SK-N-MC (cell line): ENCODE results near the gene FLRT1.

Experiments
- DNase-seq: peaks from one replicate; pipeline ENCODE4 v3.0.0-alpha.2; 2011; ENCODE audit warnings: low read depth, low spot score
- H3K27ac ChIP-seq: fragments of 200-600 bp; sonication (generic); 2 replicates; pipeline ENCODE4 v1.5.1; 2016; ENCODE audit warnings: mixed run types
- H3K36me3 ChIP-seq: fragments of 200-600 bp; sonication (generic); 2 replicates; pipeline ENCODE4 v1.6.1; 2017; ENCODE audit warnings: antibody characterized with exemption, low read length, mixed read lengths; ENCODE audit not compliant: insufficient read depth
- H3K4me3 ChIP-seq: fragments of 200-600 bp; sonication (generic); 2 replicates; pipeline ENCODE4 v1.5.1; 2016
- H3K9ac ChIP-seq: fragments of 200-600 bp; sonication (generic); 2 replicates; pipeline ENCODE4 v1.8.0; 2017; ENCODE audit warnings: mixed run types, mixed read lengths; ENCODE audit not compliant: insufficient read length
- H3K9me3 ChIP-seq: fragments of 200-600 bp; sonication (generic); 2 replicates; pipeline ENCODE4 v1.6.1; 2017; ENCODE audit warnings: low read depth, mild to moderate bottlenecking, antibody characterized with exemption, low read length, moderate library complexity, mixed read lengths
- EZH2 ChIP-seq: fragments of 200-600 bp; sonication (generic); IDR thresholded peaks from one replicate; pipeline ENCODE4 v1.6.1; 2017; ENCODE audit warnings: antibody characterized with exemption
- FOXP2 ChIP-seq: optimal IDR thresholded peaks from 2 replicates; pipeline ENCODE3; 2011; ENCODE audit warnings: mild to moderate bottlenecking, moderate library complexity; ENCODE audit not compliant: insufficient read depth; ENCODE audit errors: extremely low read length, control extremely low read depth
- POLR2AphosphoS5 ChIP-seq: IDR thresholded peaks from 2 replicates; pipeline ENCODE4 v1.6.1; 2012; ENCODE audit warnings: mild to moderate bottlenecking, low read depth, low read length, borderline replicate concordance

Gene FLRT1

DNA sequence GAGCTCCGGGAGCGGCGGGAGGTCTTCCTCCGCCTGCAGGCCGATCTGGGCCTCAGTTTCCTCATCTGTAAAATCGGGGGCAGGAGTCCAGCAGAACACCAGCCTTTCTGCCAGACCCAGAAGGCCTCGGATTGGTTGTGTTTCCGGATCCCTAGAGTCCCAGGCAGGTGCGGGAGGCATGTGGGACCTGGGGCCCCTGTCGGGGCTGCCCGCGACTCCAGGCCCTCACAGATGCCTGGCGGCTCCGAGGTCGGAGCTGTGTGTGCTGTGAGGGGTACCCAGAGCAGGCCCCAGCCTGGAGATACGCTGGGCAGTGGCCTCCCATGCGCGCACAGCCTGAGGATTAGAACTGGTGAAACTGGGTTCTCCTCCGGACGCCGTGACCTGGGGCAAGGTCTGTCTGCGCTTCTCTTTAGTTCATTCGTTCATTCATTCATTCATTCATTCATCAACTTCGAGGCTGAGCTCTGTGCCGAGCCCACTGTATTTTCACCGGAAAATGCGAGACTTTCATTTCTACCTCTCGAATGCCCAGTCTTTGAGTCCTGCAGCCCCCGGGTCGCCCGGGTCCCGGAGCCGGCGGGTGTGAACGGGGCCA is 24.6 kb downstream of the FLRT1 start:
- Histone ChIP-seq H3K36me3 (no peaks in the 10 kb centered on the region), H3K27ac (no peak overlapping the region), H3K9me3 (no peaks in the 10 kb centered on the region), H3K4me3 (peak overlapping the region; percentile 79), H3K9ac (no peak overlapping the region)
- TF ChIP-seq FOXP2 (no peak), EZH2 (no peak), POLR2AphosphoS5 (no peak)
- no peak for DNase-seq

DNA sequence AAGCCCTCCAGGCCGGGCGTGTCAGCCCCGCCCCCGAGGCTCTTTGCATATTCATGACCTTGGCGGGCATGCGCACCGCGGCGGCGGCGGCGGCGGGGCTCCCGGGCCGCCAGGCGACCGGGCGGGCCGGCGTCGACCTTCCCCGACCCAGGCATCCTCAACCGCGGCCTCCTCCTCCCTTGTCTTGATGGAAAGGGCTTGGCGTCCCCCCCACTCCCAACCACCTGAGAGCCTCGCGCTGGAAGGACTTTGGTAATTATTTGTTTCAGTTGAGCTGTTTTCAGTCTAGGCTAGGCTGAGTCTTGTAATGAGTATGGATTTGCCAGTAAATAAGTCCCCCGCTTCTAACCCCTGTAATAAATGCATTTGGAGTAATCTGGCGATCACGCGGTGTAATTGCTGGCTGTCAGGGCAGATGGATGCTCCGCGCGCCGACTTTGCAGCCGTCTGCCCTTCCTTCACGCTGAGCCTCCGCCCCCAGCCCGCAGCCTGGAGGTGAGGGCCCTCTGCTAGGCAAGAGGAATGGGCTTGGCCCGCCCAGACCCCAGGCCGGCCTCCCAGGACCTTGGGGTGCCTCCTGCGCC is 25.2 kb downstream of the FLRT1 start:
- Histone ChIP-seq H3K36me3 (no peaks in the 10 kb centered on the region), H3K9ac (peak overlapping the region; percentile 67), H3K27ac (0 out of 2 replicates have a peak overlapping the region, but pooled peaks have one; percentile 31), H3K4me3 (peak overlapping the region; percentile 79), H3K9me3 (no peaks in the 10 kb centered on the region)
- TF ChIP-seq EZH2 (no peak), POLR2AphosphoS5 (peak; percentile 20; the same call in 1 of the 2 replicates)
- DNase-seq = no peak

DNA sequence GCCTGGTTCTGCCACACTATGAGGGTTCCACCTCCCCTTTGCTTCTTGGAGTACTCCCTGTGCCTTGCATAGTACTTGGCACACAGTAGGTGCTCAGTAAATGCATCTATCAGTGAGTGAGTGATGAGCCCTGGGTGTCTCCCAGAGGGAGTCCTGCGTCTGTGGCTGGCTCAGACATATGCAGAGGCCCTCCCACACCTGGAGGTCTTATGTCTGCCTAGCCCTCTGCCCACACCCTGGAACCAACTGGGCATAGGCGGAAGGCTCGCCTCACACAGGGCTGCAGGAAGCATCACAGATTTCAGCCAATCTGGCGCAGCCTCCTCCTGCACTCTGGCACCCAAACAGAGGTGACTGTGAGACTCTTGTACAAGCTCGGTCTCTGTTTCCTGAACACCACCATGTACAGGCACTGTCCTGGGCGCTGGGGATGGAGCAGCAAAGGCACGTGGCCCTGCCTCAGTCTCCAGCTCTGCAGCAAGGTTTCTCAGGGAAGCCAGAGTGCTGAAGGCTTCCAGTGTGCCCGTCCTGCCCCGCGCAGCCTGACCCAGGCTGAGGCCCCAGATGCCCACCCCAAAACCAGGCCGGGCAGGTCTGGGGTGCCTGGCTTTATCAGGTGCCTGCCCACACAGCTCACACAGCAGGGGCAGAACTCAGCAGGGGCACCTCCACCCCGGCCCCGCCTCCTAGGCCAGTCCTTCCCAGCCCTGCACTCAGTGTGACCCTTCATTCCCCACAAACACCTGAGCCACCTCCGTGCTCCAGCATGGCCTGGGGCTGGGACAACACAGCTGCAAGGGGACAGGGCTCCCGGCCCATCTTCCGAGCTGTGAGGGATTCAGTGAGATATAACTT is 26.7 kb downstream of the FLRT1 start:
- no peak overlapping the region for H3K27ac ChIP-seq
- TF ChIP-seq FOXP2 = no peak
- no peak for TF ChIP-seq POLR2AphosphoS5
- TF ChIP-seq EZH2 = no peak
- DNase-seq = no peak

DNA sequence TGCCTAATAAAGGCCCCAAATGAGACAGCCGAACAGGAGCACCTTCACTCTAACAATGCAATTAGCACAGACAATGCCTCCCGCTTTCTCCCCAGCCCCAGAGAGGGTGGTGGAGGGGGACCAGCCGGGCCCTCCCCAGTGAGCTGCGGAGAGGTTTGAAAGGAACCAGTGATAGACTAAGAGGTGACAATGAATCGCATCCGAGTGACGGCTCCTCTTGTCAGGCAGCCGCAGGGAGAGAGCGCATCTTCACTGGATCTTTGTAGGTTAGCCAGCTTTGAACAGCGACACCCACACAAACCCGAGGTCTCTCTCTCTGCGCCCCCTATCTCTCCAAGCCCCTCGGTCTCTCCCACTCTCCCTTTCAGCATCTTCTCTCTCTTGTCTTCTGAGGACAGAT is 28.0 kb downstream of the FLRT1 start:
- H3K36me3 ChIP-seq = no peaks in the 10 kb centered on the region
- H3K9me3 ChIP-seq = no peaks in the 10 kb centered on the region
- H3K4me3 ChIP-seq = no peak overlapping the region
- no peak overlapping the region for H3K27ac ChIP-seq
- TF ChIP-seq FOXP2 = no peak
- no peak for TF ChIP-seq POLR2AphosphoS5
- no peak for TF ChIP-seq EZH2
- no peak overlapping the region for H3K9ac ChIP-seq
- DNase-seq = no peak

More for the DNA sequence above, 26.7 kb downstream of the FLRT1 start:
- Histone ChIP-seq H3K9ac (no peak overlapping the region), H3K9me3 (no peaks in the 10 kb centered on the region), H3K36me3 (no peaks in the 10 kb centered on the region), H3K4me3 (no peak overlapping the region)

DNA sequence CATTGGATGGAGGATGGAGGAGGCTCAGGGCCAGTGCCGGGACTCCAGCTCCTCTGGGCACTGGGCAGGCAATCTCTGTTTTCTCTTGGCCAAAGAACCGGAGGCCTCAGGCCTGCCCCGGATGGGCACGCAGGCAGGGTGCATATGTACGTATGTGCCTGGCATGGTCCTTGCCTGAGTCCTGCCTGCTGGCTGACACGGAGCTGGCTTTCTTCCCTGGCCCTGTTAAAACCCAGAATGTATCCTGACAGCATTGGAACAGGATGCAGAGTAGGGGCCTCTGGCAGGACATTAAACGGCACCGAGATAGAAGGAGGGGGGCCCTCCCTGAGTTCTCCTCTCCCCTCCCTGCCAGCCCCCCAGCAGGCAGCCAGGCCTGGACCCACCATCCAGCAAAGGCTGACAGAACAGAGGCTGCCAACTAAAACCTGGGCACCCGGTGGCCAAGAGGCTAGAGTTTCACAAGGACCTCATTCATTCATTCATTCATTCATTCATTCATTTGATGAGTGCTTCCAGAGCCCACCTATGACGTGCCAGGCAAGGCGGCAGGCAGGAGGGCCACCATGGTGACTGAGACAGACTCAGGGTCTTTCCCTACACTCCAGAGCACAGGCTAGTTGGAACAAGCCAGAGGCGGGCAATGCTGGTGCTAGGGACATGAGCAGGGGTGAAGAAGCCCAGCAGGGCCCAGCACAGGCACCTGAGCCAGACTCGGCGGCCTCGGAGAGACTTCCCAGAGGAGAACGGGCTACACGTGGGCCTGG is 28.8 kb downstream of the FLRT1 start:
- H3K9ac ChIP-seq = no peak overlapping the region
- H3K36me3 ChIP-seq = no peaks in the 10 kb centered on the region
- no peak overlapping the region for H3K27ac ChIP-seq
- no peaks in the 10 kb centered on the region for H3K9me3 ChIP-seq
- no peak for DNase-seq
- TF ChIP-seq EZH2 (no peak), POLR2AphosphoS5 (no peak), FOXP2 (no peak)
- H3K4me3 ChIP-seq = no peak overlapping the region

DNA sequence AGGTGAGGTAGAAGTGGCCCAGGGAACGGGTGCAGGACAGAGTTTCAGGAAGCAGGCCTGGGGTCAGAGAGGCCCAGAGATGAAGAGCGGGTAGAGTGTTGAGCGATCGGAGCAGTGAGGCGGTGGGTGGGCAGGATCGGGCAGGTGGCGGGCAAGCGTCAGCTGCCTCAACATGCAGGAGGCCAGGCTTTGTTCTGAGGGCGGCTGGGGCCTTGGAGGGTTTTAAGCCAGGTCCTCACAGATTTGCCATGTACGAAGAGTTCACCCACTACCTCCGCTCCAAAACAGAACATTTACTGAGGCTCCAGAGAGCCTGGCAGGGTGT is 29.4 kb downstream of the FLRT1 start:
- no peaks in the 10 kb centered on the region for H3K36me3 ChIP-seq
- no peak for TF ChIP-seq POLR2AphosphoS5
- TF ChIP-seq FOXP2 = no peak
- TF ChIP-seq EZH2 = no peak
- no peak overlapping the region for H3K9ac ChIP-seq
- no peak for DNase-seq
- no peak overlapping the region for H3K4me3 ChIP-seq
- no peak overlapping the region for H3K27ac ChIP-seq
- H3K9me3 ChIP-seq = no peaks in the 10 kb centered on the region

DNA sequence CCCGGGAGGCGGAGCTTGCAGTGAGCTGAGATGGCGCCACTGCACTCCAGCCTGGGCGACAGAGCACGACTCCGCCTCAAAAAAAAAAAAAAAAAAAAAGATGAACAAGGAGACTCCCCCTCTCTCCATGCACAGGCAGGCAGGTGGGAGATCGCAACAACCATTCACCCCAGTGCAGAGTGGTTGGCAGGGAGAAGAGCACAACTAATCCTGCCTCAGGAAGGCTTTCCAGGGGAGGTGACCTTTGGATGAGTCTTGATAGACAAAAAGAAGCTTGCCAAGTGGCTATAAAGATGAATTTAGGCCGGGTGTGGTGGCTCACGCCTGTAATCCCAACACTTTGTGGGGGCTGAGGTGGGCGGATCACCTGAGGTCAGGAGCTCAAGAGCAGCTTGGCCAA is 30.0 kb downstream of the FLRT1 start:
- Histone ChIP-seq H3K36me3 (no peaks in the 10 kb centered on the region), H3K9ac (no peak overlapping the region), H3K9me3 (no peaks in the 10 kb centered on the region), H3K4me3 (no peak overlapping the region), H3K27ac (no peak overlapping the region)
- DNase-seq = no peak
- TF ChIP-seq FOXP2 (no peak), EZH2 (no peak)
